NB4 (cell line): ENCODE results near the gene SLC6A19.

Experiments
- CTCF ChIP-seq: IDR thresholded peaks from one replicate; pipeline ENCODE4 v1.5.1; 2012; ENCODE audit warnings: low read depth, low read length
- POLR2A ChIP-seq: IDR thresholded peaks from 2 replicates; pipeline ENCODE4 v1.6.1; 2011; ENCODE audit warnings: mild to moderate bottlenecking; ENCODE audit not compliant: insufficient read length; ENCODE audit errors: extremely low read depth

- TF ChIP-seq POLR2A (no peak), CTCF (no peak)
These were observed 13.5 kb upstream of the SLC6A19 start for GRCh38 chr5:1187950-1188334.
